ENCODE measurements around the gene ABCE1. TPM values are rescaled to one million over a fixed set of nuclear protein-coding genes. Genes with fewer than 3 reads are reported as not detected.

ABCE1 gene
- total RNA-seq, 2 experiments from 2014 or later = 108 to 111 TPM

DNA sequence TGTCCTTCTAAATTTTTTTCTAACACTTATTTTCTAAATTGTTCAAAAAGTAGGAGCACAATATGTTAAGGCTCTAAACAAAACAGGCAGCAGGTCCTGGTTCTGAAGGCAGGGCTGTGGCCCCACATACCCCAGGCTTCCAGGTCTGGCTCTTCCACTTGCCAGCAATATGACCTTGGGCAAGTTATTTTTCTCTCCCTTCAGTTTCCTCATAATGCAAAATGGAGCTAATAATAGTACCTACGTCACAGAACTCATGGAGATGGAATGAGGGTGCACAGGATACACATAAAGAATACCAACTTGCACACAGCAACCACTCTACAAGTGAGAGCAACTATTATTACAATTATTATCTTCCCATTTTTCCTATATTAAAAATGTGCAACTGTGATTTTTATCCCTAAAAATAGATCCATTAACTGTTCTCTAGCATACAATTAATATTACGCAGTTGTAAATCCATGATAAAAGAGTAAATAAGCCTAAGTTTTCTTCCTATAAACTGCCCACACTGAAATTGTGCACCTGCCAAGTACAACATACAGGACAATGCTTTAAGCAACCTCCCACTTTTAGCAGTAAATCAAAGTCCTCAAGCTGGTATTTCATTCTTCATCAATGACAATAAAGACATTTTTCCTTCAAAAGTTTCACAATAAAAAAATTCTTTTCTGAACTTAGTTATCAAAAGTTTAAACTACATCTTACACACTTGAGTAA, 55.2 kb downstream of the ABCE1 start:
- Histone ChIP-seq H3K4me3 (ENCODE audit: low read depth, low read length, poor library complexity, severe bottlenecking) (no peak overlapping the region), H3K9me2 (ENCODE audit: insufficient read depth, low read length) (no peaks in the 10 kb centered on the region), H3K9me3 (ENCODE audit: low read length) (no peaks in the 10 kb centered on the region), H3K79me2 (ENCODE audit: insufficient read depth, low read depth, low read length) (0 out of 2 replicates have a peak, but pooled peaks cover 2% of the 10 kb centered on the region), H3K4me1 (ENCODE audit: insufficient read depth, low read length, poor library complexity, severe bottlenecking) (peaks cover 22% of the 10 kb centered on the region), H3K4me2 (ENCODE audit: low read length) (no peak overlapping the region), H3K27ac (ENCODE audit: low read depth, low read length, poor library complexity, severe bottlenecking) (no peak overlapping the region), H3K36me3 (ENCODE audit: insufficient read depth, low read length) (peaks cover 93% of the 10 kb centered on the region), H2AFZ (ENCODE audit: low read length) (no peak overlapping the region), H4K20me1 (ENCODE audit: insufficient read depth, low read length) (0 out of 2 replicates have a peak, but pooled peaks cover 6% of the 10 kb centered on the region)
- intact Hi-C loops (cut with micrococcal nuclease; ENCODE audit: unreplicated experiment) = no loop called here
- no peak for DNase-seq (ENCODE audit: low spot score)
- BruUV-seq (replicated peaks) = no TSS peak
- ChIA-PET CTCF (ENCODE audit: unreplicated experiment) (no interaction called here), POLR2A (interaction anchor here (0.9 kb wide), 1 partner anchor 16 kb away, joined by 3 read pairs; no protein-coding TSS in a partner anchor)
- no peak for TF ChIP-seq EZH2phosphoT487 (IDR thresholded peaks at IDR 0.05; ENCODE audit: borderline replicate concordance, low read depth, low read length)
- TF ChIP-seq, protein P1, sequence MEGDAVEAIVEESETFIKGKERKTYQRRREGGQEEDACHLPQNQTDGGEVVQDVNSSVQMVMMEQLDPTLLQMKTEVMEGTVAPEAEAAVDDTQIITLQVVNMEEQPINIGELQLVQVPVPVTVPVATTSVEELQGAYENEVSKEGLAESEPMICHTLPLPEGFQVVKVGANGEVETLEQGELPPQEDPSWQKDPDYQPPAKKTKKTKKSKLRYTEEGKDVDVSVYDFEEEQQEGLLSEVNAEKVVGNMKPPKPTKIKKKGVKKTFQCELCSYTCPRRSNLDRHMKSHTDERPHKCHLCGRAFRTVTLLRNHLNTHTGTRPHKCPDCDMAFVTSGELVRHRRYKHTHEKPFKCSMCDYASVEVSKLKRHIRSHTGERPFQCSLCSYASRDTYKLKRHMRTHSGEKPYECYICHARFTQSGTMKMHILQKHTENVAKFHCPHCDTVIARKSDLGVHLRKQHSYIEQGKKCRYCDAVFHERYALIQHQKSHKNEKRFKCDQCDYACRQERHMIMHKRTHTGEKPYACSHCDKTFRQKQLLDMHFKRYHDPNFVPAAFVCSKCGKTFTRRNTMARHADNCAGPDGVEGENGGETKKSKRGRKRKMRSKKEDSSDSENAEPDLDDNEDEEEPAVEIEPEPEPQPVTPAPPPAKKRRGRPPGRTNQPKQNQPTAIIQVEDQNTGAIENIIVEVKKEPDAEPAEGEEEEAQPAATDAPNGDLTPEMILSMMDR (conservative IDR thresholded peaks at IDR 0.05; ENCODE audit: low read length) = no peak

DNA sequence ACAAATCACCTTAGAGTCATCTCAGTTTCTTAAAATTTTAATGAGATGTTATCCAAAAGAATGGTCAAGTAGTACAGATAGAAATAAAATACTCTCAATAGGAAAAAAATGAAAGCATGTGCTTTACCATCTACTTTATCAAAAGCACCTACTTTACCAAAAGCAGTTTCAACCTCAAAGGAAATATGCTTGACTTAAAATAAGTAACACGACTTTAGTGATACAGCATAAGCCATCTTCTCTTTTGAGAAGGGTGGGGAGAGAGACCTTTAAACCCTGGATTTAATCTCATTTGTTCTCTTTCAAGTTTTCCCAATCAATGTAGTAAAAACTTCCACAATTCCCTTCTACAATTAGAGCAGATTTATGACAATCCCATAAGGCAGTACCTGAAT, 55.8 kb downstream of the ABCE1 start:
- peaks cover 22% of the 10 kb centered on the region for H3K4me1 ChIP-seq (ENCODE audit: insufficient read depth, low read length, poor library complexity, severe bottlenecking)
- H2AFZ ChIP-seq (ENCODE audit: low read length) = no peak overlapping the region
- H3K9me3 ChIP-seq (ENCODE audit: low read length) = no peaks in the 10 kb centered on the region
- TF ChIP-seq, protein P1 (conservative IDR thresholded peaks at IDR 0.05; ENCODE audit: low read length) = no peak
- no peak for TF ChIP-seq EZH2phosphoT487 (IDR thresholded peaks at IDR 0.05; ENCODE audit: borderline replicate concordance, low read depth, low read length)
- DNase-seq (ENCODE audit: low spot score) = no peak
- CTCF ChIA-PET (ENCODE audit: unreplicated experiment) = no interaction called here
- H3K4me2 ChIP-seq (ENCODE audit: low read length) = no peak overlapping the region
- H3K36me3 ChIP-seq (ENCODE audit: insufficient read depth, low read length) = peaks cover 92% of the 10 kb centered on the region
- no peak overlapping the region for H3K4me3 ChIP-seq (ENCODE audit: low read depth, low read length, poor library complexity, severe bottlenecking)
- H3K79me2 ChIP-seq (ENCODE audit: insufficient read depth, low read depth, low read length) = 0 out of 2 replicates have a peak, but pooled peaks cover 2% of the 10 kb centered on the region
- POLR2A ChIA-PET = interaction anchor here (0.6 to 1.2 kb wide), 3 partner anchors 16 to 1219 kb away, joined by 3 read pairs; no protein-coding TSS in a partner anchor
- H3K9me2 ChIP-seq (ENCODE audit: insufficient read depth, low read length) = no peaks in the 10 kb centered on the region
- intact Hi-C loops (cut with micrococcal nuclease; ENCODE audit: unreplicated experiment) = loop anchor here (2.0 kb wide), 1 partner anchor 465 kb away; the partner anchor contains the start of gene MMAA
- no TSS peak for BruUV-seq (replicated peaks)
- 0 out of 2 replicates have a peak, but pooled peaks cover 6% of the 10 kb centered on the region for H4K20me1 ChIP-seq (ENCODE audit: insufficient read depth, low read length)
- no peak overlapping the region for H3K27ac ChIP-seq (ENCODE audit: low read depth, low read length, poor library complexity, severe bottlenecking)

DNA sequence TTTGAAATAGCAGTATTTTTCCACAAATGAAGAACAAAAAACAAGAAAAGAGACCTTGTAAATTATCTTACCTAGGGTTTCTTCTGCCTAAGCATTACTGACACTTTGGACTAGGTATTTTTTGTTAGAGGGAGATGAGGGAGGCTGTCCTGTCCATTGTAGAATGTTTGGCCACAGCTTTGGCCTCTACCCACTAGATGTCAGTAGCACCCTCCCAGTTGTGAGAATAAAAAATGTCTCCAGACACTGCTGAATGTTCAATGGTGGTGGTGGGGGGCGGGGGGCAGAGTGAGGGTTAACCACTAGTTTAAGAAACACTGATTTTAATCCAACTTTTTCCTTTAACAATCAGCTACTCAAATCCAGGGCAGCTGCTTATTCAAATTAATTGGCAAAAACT, 56.5 kb downstream of the ABCE1 start:
- no peaks in the 10 kb centered on the region for H3K9me3 ChIP-seq (ENCODE audit: low read length)
- POLR2A ChIA-PET = interaction anchor here (0.5 to 2.3 kb wide), 4 partner anchors 15 to 1218 kb away, joined by 3 to 10 read pairs (median 3); no protein-coding TSS in a partner anchor
- no peak overlapping the region for H2AFZ ChIP-seq (ENCODE audit: low read length)
- H3K4me2 ChIP-seq (ENCODE audit: low read length) = no peak overlapping the region
- BruUV-seq (replicated peaks) = no TSS peak
- no peak overlapping the region for H3K27ac ChIP-seq (ENCODE audit: low read depth, low read length, poor library complexity, severe bottlenecking)
- no peaks in the 10 kb centered on the region for H3K9me2 ChIP-seq (ENCODE audit: insufficient read depth, low read length)
- peak; percentile 51 for DNase-seq (ENCODE audit: low spot score)
- intact Hi-C loops (cut with micrococcal nuclease; ENCODE audit: unreplicated experiment) = loop anchor here (2.0 kb wide), 1 partner anchor 464 kb away; the partner anchor contains the start of gene MMAA
- H4K20me1 ChIP-seq (ENCODE audit: insufficient read depth, low read length) = 0 out of 2 replicates have a peak, but pooled peaks cover 6% of the 10 kb centered on the region
- H3K36me3 ChIP-seq (ENCODE audit: insufficient read depth, low read length) = peaks cover 92% of the 10 kb centered on the region
- no peak overlapping the region for H3K4me3 ChIP-seq (ENCODE audit: low read depth, low read length, poor library complexity, severe bottlenecking)
- TF ChIP-seq EZH2phosphoT487 (IDR thresholded peaks at IDR 0.05; ENCODE audit: borderline replicate concordance, low read depth, low read length) = no peak
- TF ChIP-seq, protein P1 (conservative IDR thresholded peaks at IDR 0.05; ENCODE audit: low read length) = peak; percentile 82
- H3K4me1 ChIP-seq (ENCODE audit: insufficient read depth, low read length, poor library complexity, severe bottlenecking) = peaks cover 22% of the 10 kb centered on the region
- CTCF ChIA-PET (ENCODE audit: unreplicated experiment) = no interaction called here
- peaks cover 2% of the 10 kb centered on the region; the same call in 1 of the 2 replicates for H3K79me2 ChIP-seq (ENCODE audit: insufficient read depth, low read depth, low read length)

All from OCI-LY7 (cell line).